K562 treated with DMSO at 1 percent for 24 hours (cell line): ENCODE measurements around the gene DEPDC1B. TPM values are rescaled to one million over a fixed set of nuclear protein-coding genes. Genes with fewer than 3 reads are reported as not detected.

Experiments
- total RNA-seq: library from RNA; unstranded; fragments of 300-600 nt; gene quantifications from 2 replicates; pipeline ENCODE4 v1.2.3, GENCODE V29; 2022; ENCODE audit warnings: low read depth; ENCODE audit not compliant: insufficient read depth

The DEPDC1B gene
- 19.7 and 24.0 TPM in 2 replicates for total RNA-seq

GRCh38 chr5:60699609-60700415, at the start of gene DEPDC1B:
DEPDC1B (minus strand) TSS chr5:60700166; CDS start chr5:60700093, 73 bp downstream.

Other genes with a start within 250 kb of the DEPDC1B start
- gene ELOVL7, start 144.1 kb upstream of the DEPDC1B start, total RNA-seq = 3.0 and 4.1 TPM in 2 replicates
- 3.3 and 5.0 TPM in 2 replicates for gene ERCC8, start 244.9 kb upstream of the DEPDC1B start, total RNA-seq
- 41.9 and 44.7 TPM in 2 replicates for gene NDUFAF2, start 245.0 kb upstream of the DEPDC1B start, total RNA-seq